ENCODE data around the gene YAF2.

DNA sequence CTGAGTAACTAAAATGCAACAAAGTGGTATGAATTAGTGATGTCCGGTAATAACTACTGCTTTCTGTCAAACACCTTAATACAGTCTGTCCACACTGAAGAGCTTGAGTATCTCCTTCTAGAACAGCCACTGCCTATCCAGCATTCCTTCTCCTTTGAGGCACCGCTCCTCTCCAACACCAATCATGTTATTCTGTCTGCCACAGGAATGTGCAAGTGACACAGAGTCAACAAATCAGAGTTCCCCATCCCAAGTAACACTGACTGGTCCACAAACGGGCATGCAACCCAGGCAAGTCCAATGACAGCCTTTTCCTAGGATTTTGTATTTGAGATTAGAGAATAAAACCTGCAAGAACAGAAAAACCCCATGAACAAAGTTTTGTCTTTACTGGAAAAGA lies 97.1 kb downstream of the YAF2 start:
- no peak for TF ChIP-seq POLR2A (IDR thresholded peaks at IDR 0.05)
- TF ChIP-seq, protein P1, sequence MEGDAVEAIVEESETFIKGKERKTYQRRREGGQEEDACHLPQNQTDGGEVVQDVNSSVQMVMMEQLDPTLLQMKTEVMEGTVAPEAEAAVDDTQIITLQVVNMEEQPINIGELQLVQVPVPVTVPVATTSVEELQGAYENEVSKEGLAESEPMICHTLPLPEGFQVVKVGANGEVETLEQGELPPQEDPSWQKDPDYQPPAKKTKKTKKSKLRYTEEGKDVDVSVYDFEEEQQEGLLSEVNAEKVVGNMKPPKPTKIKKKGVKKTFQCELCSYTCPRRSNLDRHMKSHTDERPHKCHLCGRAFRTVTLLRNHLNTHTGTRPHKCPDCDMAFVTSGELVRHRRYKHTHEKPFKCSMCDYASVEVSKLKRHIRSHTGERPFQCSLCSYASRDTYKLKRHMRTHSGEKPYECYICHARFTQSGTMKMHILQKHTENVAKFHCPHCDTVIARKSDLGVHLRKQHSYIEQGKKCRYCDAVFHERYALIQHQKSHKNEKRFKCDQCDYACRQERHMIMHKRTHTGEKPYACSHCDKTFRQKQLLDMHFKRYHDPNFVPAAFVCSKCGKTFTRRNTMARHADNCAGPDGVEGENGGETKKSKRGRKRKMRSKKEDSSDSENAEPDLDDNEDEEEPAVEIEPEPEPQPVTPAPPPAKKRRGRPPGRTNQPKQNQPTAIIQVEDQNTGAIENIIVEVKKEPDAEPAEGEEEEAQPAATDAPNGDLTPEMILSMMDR (IDR thresholded peaks at IDR 0.05): no peak

Data from body of pancreas (tissue), 4 donors.